ENCODE measurements around the gene CNTNAP2.

DNA sequence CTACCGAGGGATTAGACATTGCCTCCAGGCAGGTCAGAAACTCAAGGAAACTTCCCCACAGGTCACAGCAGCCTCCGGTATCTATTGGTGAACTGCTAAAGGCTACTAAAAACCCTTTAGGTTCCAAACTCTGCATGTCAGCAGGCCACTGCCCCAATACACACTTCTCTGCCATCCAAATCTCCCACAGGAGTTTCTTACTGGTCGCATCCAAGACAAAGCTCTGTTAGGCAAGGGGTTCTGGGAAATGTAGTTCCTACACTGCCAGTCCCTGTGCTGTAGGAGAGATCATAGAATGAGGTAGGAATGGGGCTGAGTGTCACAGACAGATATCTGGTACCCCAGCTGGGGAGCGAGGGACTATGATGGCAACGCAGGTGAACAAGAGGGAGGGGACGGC lies 1717.0 kb downstream of the CNTNAP2 start:
- TF ChIP-seq GATA2 (IDR thresholded peaks at IDR 0.05; ENCODE audit: low read depth, low read length) = no peak
- TF ChIP-seq GATA3 (IDR thresholded peaks at IDR 0.05; ENCODE audit: low read depth, low read length) = no peak
